Astrocyte (in vitro differentiated cells and primary cell): Measurements from ENCODE around the gene DSCAM. TPM values are rescaled to one million over a fixed set of nuclear protein-coding genes. Genes with fewer than 3 reads are reported as not detected.

ENCODE experiments used
- DNase-seq: peaks from one replicate; pipeline ENCODE4 v3.0.0-alpha.2; 2010; ENCODE audit warnings: low read depth
- FAIRE-seq: peaks from 2 replicates; lab custom pipeline; 2011; peaks lifted over from hg19 to GRCh38; lab: Jason Lieb, UNC
- H2AFZ ChIP-seq: 2 replicates; pipeline ENCODE4 v1.6.0; 2012; ENCODE audit warnings: low read depth, low read length, inconsistent platforms
- H3K27ac ChIP-seq: 2 replicates; pipeline ENCODE4 v1.5.1; 2011; ENCODE audit warnings: low read depth, low read length, inconsistent platforms
- H3K27me3 ChIP-seq: 2 replicates; pipeline ENCODE4 v1.6.0; 2011; ENCODE audit warnings: low read length, inconsistent platforms; ENCODE audit not compliant: insufficient read depth
- H3K36me3 ChIP-seq: 2 replicates; pipeline ENCODE4 v1.5.1; 2011; ENCODE audit warnings: low read length, inconsistent platforms; ENCODE audit not compliant: insufficient read depth
- H3K4me1 ChIP-seq: 2 replicates; pipeline ENCODE4 v1.5.1; 2011; ENCODE audit warnings: low read length, inconsistent platforms; ENCODE audit not compliant: insufficient read depth
- H3K4me2 ChIP-seq: 2 replicates; pipeline ENCODE4 v1.6.0; 2012; ENCODE audit warnings: low read length, inconsistent platforms
- H3K4me3 ChIP-seq: 2 replicates; pipeline ENCODE4 v1.5.1; 2011; ENCODE audit warnings: low read depth, mild to moderate bottlenecking, low read length, inconsistent platforms; ENCODE audit not compliant: insufficient read depth
- H3K79me2 ChIP-seq: 2 replicates; pipeline ENCODE4 v1.6.0; 2012; ENCODE audit warnings: mild to moderate bottlenecking, low read length, inconsistent platforms; ENCODE audit not compliant: insufficient read depth
- H3K9ac ChIP-seq: 2 replicates; pipeline ENCODE4 v1.6.0; 2012; ENCODE audit warnings: mild to moderate bottlenecking, low read length, inconsistent platforms
- H3K9me3 ChIP-seq: 2 replicates; pipeline ENCODE4 v1.5.1; 2012; ENCODE audit warnings: low read depth, mild to moderate bottlenecking, low read length, inconsistent platforms; ENCODE audit not compliant: insufficient read depth
- H4K20me1 ChIP-seq: 2 replicates; pipeline ENCODE4 v1.6.0; 2012; ENCODE audit warnings: low read length, inconsistent platforms; ENCODE audit not compliant: insufficient read depth
- H3K27ac Mint-ChIP-seq: one replicate; pipeline ENCODE4 v1.8.0; 2021; ENCODE audit warnings: mild to moderate bottlenecking, mixed read lengths; ENCODE audit not compliant: unreplicated experiment
- H3K27me3 Mint-ChIP-seq: one replicate; pipeline ENCODE4 v1.8.0; 2021; ENCODE audit warnings: low read depth, mixed read lengths; ENCODE audit not compliant: unreplicated experiment
- H3K36me3 Mint-ChIP-seq: one replicate; pipeline ENCODE4 v1.8.0; 2021; ENCODE audit warnings: low read depth, mixed read lengths; ENCODE audit not compliant: unreplicated experiment
- H3K4me1 Mint-ChIP-seq: one replicate; pipeline ENCODE4 v1.8.0; 2021; ENCODE audit warnings: low read depth, mixed read lengths; ENCODE audit not compliant: unreplicated experiment
- H3K4me3 Mint-ChIP-seq: one replicate; pipeline ENCODE4 v1.8.0; 2021; ENCODE audit warnings: mild to moderate bottlenecking, moderate library complexity, mixed read lengths; ENCODE audit not compliant: unreplicated experiment
- H3K9me3 Mint-ChIP-seq: one replicate; pipeline ENCODE4 v1.8.0; 2021; ENCODE audit warnings: mild to moderate bottlenecking, mixed read lengths; ENCODE audit not compliant: unreplicated experiment
- EZH2 ChIP-seq: IDR thresholded peaks from 2 replicates; pipeline ENCODE4 v1.6.1; 2012; ENCODE audit warnings: mild to moderate bottlenecking, low read length, inconsistent platforms; ENCODE audit not compliant: insufficient read depth
- total RNA-seq: library from RNA; stranded (reverse); gene quantifications from 2 replicates; pipeline ENCODE4 v1.2.1, GENCODE V29; 2021
- TF ChIP-seq, protein P1 (sequence below): IDR thresholded peaks from 2 replicates; pipeline ENCODE4 v1.5.1; 2011; ENCODE audit warnings: low read depth, mild to moderate bottlenecking, inconsistent platforms, low read length, moderate library complexity; ENCODE audit not compliant: insufficient read depth

Gene DSCAM
- total RNA-seq, 1 donor from 2014 or later: 0.18 TPM

DNA sequence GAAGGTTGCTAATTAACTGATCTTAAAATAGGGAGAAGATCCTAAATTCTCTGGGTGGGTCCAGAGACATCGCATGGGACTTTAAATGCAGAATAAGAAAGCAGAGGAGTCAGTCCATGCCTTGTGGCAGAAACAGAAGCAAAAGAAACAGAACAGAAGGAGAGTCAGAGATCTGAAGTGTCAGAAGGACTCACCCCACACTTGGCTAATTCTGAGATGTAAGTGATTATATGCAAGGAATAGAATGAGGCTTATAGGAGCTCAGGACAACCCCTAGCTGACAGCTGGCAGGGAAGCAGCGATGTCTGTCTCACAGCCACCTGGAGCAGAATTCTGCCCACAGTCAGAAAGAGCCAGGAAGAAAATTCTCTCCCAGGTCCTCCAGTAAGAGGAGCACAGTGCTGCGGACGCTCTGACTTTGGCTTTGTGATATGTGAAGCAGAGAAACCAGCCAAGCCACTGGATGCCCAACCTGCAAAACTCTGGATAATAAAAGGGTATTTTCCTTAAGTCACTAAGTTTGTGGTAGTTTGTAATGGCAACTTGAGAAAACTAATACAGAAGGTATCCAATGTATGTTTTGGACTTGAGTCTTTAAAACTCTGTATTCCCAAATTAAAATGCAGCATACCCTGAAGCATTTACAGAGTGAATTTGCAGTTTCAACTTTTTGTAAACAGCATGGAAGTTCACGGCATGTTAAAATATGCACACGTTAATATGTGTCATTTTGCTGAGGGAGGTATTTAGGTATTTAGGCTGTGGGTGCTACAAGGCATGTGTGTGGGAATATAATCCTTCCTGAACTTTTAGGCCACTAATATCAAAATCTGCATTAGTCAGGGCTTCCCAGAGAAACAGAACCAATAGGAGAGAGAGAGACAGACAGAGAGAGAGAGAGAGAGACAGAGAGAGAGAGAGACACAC lies 591.2 kb downstream of the DSCAM start:
- Histone ChIP-seq H3K4me1 (peaks cover 7% of the 10 kb centered on the region), H3K4me3 (no peak overlapping the region), H3K27ac (no peak overlapping the region), H3K36me3 (no peaks in the 10 kb centered on the region), H2AFZ (no peak overlapping the region), H3K9ac (no peak overlapping the region), H3K27me3 (no peaks in the 10 kb centered on the region), H4K20me1 (no peaks in the 10 kb centered on the region), H3K79me2 (no peaks in the 10 kb centered on the region), H3K9me3 (no peaks in the 10 kb centered on the region), H3K4me2 (peak overlapping the region; percentile 33)
- FAIRE-seq (no peak), DNase-seq (no peak)
- H3K4me3 Mint-ChIP-seq: no peak overlapping the region
- TF ChIP-seq, protein P1, sequence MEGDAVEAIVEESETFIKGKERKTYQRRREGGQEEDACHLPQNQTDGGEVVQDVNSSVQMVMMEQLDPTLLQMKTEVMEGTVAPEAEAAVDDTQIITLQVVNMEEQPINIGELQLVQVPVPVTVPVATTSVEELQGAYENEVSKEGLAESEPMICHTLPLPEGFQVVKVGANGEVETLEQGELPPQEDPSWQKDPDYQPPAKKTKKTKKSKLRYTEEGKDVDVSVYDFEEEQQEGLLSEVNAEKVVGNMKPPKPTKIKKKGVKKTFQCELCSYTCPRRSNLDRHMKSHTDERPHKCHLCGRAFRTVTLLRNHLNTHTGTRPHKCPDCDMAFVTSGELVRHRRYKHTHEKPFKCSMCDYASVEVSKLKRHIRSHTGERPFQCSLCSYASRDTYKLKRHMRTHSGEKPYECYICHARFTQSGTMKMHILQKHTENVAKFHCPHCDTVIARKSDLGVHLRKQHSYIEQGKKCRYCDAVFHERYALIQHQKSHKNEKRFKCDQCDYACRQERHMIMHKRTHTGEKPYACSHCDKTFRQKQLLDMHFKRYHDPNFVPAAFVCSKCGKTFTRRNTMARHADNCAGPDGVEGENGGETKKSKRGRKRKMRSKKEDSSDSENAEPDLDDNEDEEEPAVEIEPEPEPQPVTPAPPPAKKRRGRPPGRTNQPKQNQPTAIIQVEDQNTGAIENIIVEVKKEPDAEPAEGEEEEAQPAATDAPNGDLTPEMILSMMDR: no peak
- no peak for TF ChIP-seq EZH2
- H3K4me1 Mint-ChIP-seq: no peaks in the 10 kb centered on the region
- no peak overlapping the region for H3K27ac Mint-ChIP-seq
- no peaks in the 10 kb centered on the region for H3K36me3 Mint-ChIP-seq
- peaks cover 4% of the 10 kb centered on the region for H3K9me3 Mint-ChIP-seq
- no peaks in the 10 kb centered on the region for H3K27me3 Mint-ChIP-seq

DNA sequence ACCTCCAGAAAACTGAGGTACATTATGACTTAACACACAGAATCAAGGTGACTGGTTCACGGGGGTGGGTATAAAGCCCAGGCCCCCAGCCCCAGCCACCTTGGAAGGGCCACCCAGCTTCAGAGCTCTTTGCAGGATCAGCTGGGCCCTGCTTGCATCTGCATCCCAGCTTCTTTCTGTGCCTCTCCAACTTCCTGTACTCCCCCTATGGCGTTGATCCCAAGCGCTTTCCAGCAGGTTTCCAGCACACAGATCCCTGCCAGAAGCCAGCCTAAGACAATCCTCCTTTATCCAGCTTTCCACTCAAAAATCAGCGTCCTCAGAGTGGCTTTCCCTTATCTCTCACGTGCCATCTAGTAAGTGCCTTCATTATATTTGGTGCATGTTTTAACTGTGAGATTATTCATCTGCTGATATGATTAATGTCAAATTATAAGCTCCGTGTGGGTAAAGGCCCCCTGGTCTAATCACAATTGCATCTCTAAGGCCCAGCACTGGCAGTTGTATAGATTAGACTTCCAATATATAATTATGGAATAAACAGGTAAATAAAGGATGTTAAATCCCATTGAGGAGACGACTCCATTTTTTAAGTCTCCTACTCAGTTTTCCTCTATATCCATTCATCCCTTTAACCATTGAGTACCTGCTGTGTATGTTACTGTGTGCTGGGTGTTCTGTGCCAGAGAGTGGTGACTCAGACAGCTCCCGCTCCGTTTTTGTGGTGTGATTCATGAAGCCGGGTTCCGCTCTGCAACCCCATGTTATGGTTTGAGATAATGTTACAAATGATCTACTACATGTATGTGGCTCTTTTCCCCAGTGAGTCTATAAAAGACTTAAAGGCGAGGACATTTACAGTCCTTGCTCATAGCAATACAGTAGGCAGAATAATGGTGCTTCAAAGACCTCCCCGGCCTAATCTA lies 592.2 kb downstream of the DSCAM start:
- peak; percentile 84 for DNase-seq
- H3K4me3 Mint-ChIP-seq: no peak overlapping the region
- H3K36me3 ChIP-seq: no peaks in the 10 kb centered on the region
- no peak for FAIRE-seq
- no peak for TF ChIP-seq EZH2
- TF ChIP-seq, protein P1: no peak
- peak overlapping the region; percentile 33 for H3K4me2 ChIP-seq
- no peak overlapping the region for H3K9ac ChIP-seq
- no peaks in the 10 kb centered on the region for H3K36me3 Mint-ChIP-seq
- H3K4me1 ChIP-seq: peaks cover 7% of the 10 kb centered on the region
- H3K27me3 ChIP-seq: no peaks in the 10 kb centered on the region
- no peaks in the 10 kb centered on the region for H3K9me3 ChIP-seq
- no peak overlapping the region for H2AFZ ChIP-seq
- H3K27ac ChIP-seq: no peak overlapping the region
- no peaks in the 10 kb centered on the region for H3K4me1 Mint-ChIP-seq
- no peaks in the 10 kb centered on the region for H4K20me1 ChIP-seq
- no peaks in the 10 kb centered on the region for H3K27me3 Mint-ChIP-seq
- H3K9me3 Mint-ChIP-seq: peaks cover 4% of the 10 kb centered on the region
- no peak overlapping the region for H3K27ac Mint-ChIP-seq
- no peaks in the 10 kb centered on the region for H3K79me2 ChIP-seq
- H3K4me3 ChIP-seq: no peak overlapping the region
